HepG2 (cell line): ENCODE results near the gene TAMALIN. TPM values are rescaled to one million over a fixed set of nuclear protein-coding genes. Genes with fewer than 3 reads are reported as not detected.
A peak's percentile ranks its signal among the peaks of the same experiment; 100 is the strongest.

Experiments used
- CC2D1A ChIP-seq: sonication (generic); formaldehyde crosslinking; IDR thresholded peaks from 2 replicates; pipeline ENCODE4 v1.8.1; 2023; ENCODE audit warnings: mild to moderate bottlenecking, missing genetic modification reagents
- HCFC1 ChIP-seq: fragments of 150-350 bp; IDR thresholded peaks from 2 replicates; pipeline ENCODE4 v1.6.1; 2014; ENCODE audit warnings: low read depth, low read length
- HDAC2 ChIP-seq: sonication (generic); formaldehyde crosslinking; IDR thresholded peaks from 2 replicates; pipeline ENCODE4 v1.4.0; 2020; ENCODE audit warnings: missing genetic modification reagents
- KDM1A ChIP-seq: IDR thresholded peaks from 2 replicates; pipeline ENCODE4 v1.6.1; 2016; ENCODE audit warnings: missing compliant biosample characterization
- MIER2 ChIP-seq: IDR thresholded peaks from 2 replicates; pipeline ENCODE4 v1.6.1; 2016; ENCODE audit warnings: missing biosample characterization, missing genetic modification reagents
- MIXL1 ChIP-seq: IDR thresholded peaks from 2 replicates; pipeline ENCODE4 v1.6.1; 2016
- NFE2L1 ChIP-seq: sonication (generic); formaldehyde crosslinking; IDR thresholded peaks from 2 replicates; pipeline ENCODE4 v1.4.0; 2020; ENCODE audit warnings: missing genetic modification reagents, mild to moderate bottlenecking, borderline replicate concordance
- PAWR ChIP-seq: sonication (generic); formaldehyde crosslinking; IDR thresholded peaks from 2 replicates; pipeline ENCODE4 v1.4.0; 2020; ENCODE audit warnings: missing genetic modification reagents, mild to moderate bottlenecking, borderline replicate concordance
- PHB2 ChIP-seq: fragments of 450-650 bp; IDR thresholded peaks from 2 replicates; pipeline ENCODE4 v1.6.1; 2018; ENCODE audit not compliant: partially characterized antibody
- PRMT3 ChIP-seq: sonication (generic); formaldehyde crosslinking; IDR thresholded peaks from 2 replicates; pipeline ENCODE4 v1.8.1; 2022; ENCODE audit warnings: low read depth, mild to moderate bottlenecking, moderate library complexity, missing genetic modification reagents, borderline replicate concordance
- SALL2 ChIP-seq: sonication (generic); formaldehyde crosslinking; IDR thresholded peaks from 2 replicates; pipeline ENCODE4 v1.8.1; 2023; ENCODE audit warnings: mild to moderate bottlenecking, missing genetic modification reagents, inconsistent platforms
- SRF ChIP-seq: IDR thresholded peaks from 2 replicates; pipeline ENCODE4 v1.6.1; 2011; ENCODE audit warnings: mild to moderate bottlenecking, low read depth, low read length, moderate library complexity
- TEAD2 ChIP-seq: sonication (generic); formaldehyde crosslinking; IDR thresholded peaks from 2 replicates; pipeline ENCODE4 v1.9.0; 2021; ENCODE audit warnings: missing genetic modification reagents
- ZBTB42 ChIP-seq: sonication (generic); formaldehyde crosslinking; IDR thresholded peaks from 2 replicates; pipeline ENCODE4 v1.5.0; 2020; ENCODE audit warnings: mild to moderate bottlenecking, missing genetic modification reagents
- ZGPAT ChIP-seq: IDR thresholded peaks from 2 replicates; pipeline ENCODE4 v1.6.1; 2016; ENCODE audit warnings: mild to moderate bottlenecking
- ZNF143 ChIP-seq: sonication (generic); formaldehyde crosslinking; IDR thresholded peaks from 2 replicates; pipeline ENCODE4 v1.4.0; 2020; ENCODE audit warnings: missing genetic modification reagents
- ZNF253 ChIP-seq: sonication (generic); formaldehyde crosslinking; IDR thresholded peaks from 2 replicates; pipeline ENCODE4 v1.8.0; 2022; ENCODE audit warnings: mild to moderate bottlenecking, missing genetic modification reagents, borderline replicate concordance
- ZNF432 ChIP-seq: sonication (generic); formaldehyde crosslinking; IDR thresholded peaks from 2 replicates; pipeline ENCODE4 v1.5.0; 2020; ENCODE audit warnings: missing genetic modification reagents, mild to moderate bottlenecking, borderline replicate concordance
- ZNF460 ChIP-seq: sonication (generic); formaldehyde crosslinking; IDR thresholded peaks from 2 replicates; pipeline ENCODE4 v1.5.1; 2020; ENCODE audit warnings: missing genetic modification reagents, mild to moderate bottlenecking, borderline replicate concordance
- ZNF468 ChIP-seq: sonication (generic); formaldehyde crosslinking; IDR thresholded peaks from 2 replicates; pipeline ENCODE4 v1.8.0; 2022; ENCODE audit warnings: mild to moderate bottlenecking, moderate library complexity, missing genetic modification reagents
- ZNF512 ChIP-seq: sonication (generic); formaldehyde crosslinking; IDR thresholded peaks from 2 replicates; pipeline ENCODE4 v1.4.0; 2020; ENCODE audit warnings: mild to moderate bottlenecking, missing genetic modification reagents
- ZNF614 ChIP-seq: IDR thresholded peaks from 2 replicates; pipeline ENCODE4 v1.6.1; 2018; ENCODE audit warnings: missing biosample characterization, missing genetic modification reagents, inconsistent platforms, borderline replicate concordance
- ZNF704 ChIP-seq: sonication (generic); formaldehyde crosslinking; IDR thresholded peaks from 2 replicates; pipeline ENCODE4 v1.8.1; 2023; ENCODE audit warnings: mild to moderate bottlenecking, inconsistent platforms, moderate library complexity, missing genetic modification reagents, borderline replicate concordance
- ZNF747 ChIP-seq: sonication (generic); formaldehyde crosslinking; IDR thresholded peaks from 2 replicates; pipeline ENCODE4 v1.8.1; 2023; ENCODE audit warnings: missing genetic modification reagents, mild to moderate bottlenecking, borderline replicate concordance
- ZNF782 ChIP-seq: sonication (generic); formaldehyde crosslinking; IDR thresholded peaks from 2 replicates; pipeline ENCODE4 v1.4.0; 2020; ENCODE audit warnings: missing genetic modification reagents, mild to moderate bottlenecking, borderline replicate concordance
- ZNF883 ChIP-seq: sonication (generic); formaldehyde crosslinking; IDR thresholded peaks from 2 replicates; pipeline ENCODE4 v1.5.1; 2020; ENCODE audit warnings: mild to moderate bottlenecking, missing genetic modification reagents; ENCODE audit errors: not compliant biosample characterization
- ZNF891 ChIP-seq: sonication (generic); formaldehyde crosslinking; IDR thresholded peaks from 2 replicates; pipeline ENCODE4 v1.5.0; 2020; ENCODE audit warnings: mild to moderate bottlenecking, missing genetic modification reagents
- polyA plus RNA-seq, 8 experiments: library from polyadenylated mRNA; depleted of rRNA in 3 of 8; stranded (reverse) in 7 of 8; unstranded in 1 of 8; fragments of >200 nt; fragmentation: Illumina TruSeq in 4 of 8; extraction: Trizol in 4 of 8; gene quantifications; 2 replicates each; pipeline versions ENCODE4 v1.2.1 to v1.2.3, GENCODE V29; 2011 to 2016; ENCODE audit warnings: low read depth in 4 of 8, missing spikeins in 1 of 8, mixed read lengths in 1 of 8; ENCODE audit not compliant: insufficient read depth in 1 of 8
- total RNA-seq, 5 experiments: library from RNA; depleted of rRNA; stranded (reverse); fragments of >200 nt; fragmentation: Illumina TruSeq; extraction: Trizol; gene quantifications; 2 replicates each; pipeline ENCODE4 v1.2.3, GENCODE V29; 2016; ENCODE audit warnings: low read depth in 1 of 5

Gene TAMALIN
- total and polyA plus RNA-seq, 2 of the 13 experiments (the other 11 are each of a cell fraction or from before 2014, with no cell fraction given) = 2.9 to 10.9 TPM

- TF ChIP-seq ZNF253 (CRISPR knock-in tag) (no peak), ZNF891 (CRISPR knock-in tag) (0 out of 2 replicates have a peak, but pooled peaks have one; percentile 28), ZNF704 (no peak), PAWR (no peak), TEAD2 (CRISPR knock-in tag) (no peak), CC2D1A (no peak), MIXL1 (CRISPR knock-in tag) (no peak), PRMT3 (CRISPR knock-in tag) (no peak), ZNF432 (CRISPR knock-in tag) (no peak), PHB2 (no peak), MIER2 (CRISPR knock-in tag) (no peak), HDAC2 (CRISPR knock-in tag) (no peak; the same call in 1 of the 2 replicates), ZNF883 (no peak), HCFC1 (no peak), ZNF614 (CRISPR knock-in tag) (no peak), ZNF782 (CRISPR knock-in tag) (no peak), ZBTB42 (no peak), SRF (no peak), ZNF747 (CRISPR knock-in tag) (peak; percentile 44; the same call in 1 of the 2 replicates), SALL2 (CRISPR knock-in tag) (no peak), ZGPAT (CRISPR knock-in tag) (no peak), KDM1A (CRISPR knock-in tag) (no peak), ZNF460 (CRISPR knock-in tag) (no peak), NFE2L1 (CRISPR knock-in tag) (no peak), ZNF468 (CRISPR knock-in tag) (no peak), ZNF143 (CRISPR knock-in tag) (0 out of 2 replicates have a peak, but pooled peaks have one; percentile 32), ZNF512 (no peak)
Observed at GRCh38 chr12:52062167-52063081, 55.7 kb downstream of the TAMALIN start (continued).
